ENCODE data around the gene DNAH9.

The DNAH9 gene

DNA sequence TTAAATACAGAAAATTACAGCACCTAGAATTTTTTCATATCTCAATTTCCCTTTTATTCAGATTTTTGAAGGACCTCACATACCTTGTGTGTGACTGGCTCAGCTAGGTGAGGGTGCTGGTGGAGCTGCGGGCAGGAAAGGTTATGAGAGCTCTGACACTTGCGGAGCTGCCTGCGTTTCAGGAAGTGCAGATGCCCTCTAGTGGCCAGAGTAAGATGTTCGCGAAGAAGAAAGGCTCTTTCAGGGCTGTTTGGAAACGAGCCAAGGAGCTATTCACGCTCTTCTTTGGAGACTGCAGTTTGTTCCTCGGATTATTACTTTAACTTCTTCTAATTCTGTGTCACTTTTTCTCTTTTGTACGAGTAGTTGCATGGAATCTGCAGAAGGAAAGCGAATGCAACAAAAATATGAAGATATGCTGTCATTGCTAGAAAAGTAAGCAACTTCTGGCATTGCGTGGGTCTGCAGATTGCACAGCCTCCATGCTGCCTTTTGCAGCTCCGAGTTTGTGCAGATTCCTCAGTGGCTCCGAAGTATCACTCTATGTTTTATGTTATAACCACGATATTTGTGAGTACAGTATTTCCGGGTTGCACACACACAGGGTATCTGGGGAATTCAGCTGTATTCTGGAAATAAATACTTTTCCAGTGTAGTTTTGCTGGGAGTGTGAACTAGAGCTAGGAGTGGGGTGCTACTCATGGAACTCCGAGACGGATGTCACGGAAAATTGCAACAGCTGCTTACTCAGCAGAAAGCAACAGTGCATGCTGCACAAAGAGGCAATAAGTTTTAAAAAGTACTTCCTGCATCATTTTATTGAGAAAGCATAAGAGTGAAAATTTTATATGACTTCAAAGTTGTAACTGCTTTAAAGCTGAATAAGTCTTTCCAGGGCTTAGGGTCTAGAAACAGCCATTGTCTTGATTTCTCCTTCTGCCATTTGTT, 46.3 kb downstream of the DNAH9 start:
- DNase-seq (ENCODE audit: extremely low spot score, insufficient read length, low read depth) (no peak), FAIRE-seq (no peak)

DNA sequence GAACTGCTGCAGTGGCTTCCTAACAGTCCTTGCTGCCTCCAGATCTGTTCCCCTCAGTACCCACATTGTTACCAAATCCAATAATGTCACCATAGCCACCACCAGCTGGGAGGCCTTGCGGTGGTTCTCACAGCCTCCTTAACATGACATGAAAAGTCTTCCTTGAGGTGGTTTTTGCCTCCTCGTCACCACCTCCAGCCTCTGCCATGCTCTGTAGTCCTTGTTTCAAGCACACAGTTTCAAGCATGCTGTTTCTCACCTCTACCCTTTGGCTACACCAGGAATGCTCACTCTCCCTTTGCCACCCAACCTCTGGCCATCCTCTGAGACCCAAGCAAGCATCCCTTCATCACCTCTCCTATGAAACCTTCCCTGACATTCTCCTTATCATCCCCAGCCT, 47.2 kb downstream of the DNAH9 start:
- no peak for DNase-seq (ENCODE audit: extremely low spot score, insufficient read length, low read depth)
- no peak for FAIRE-seq

DNA sequence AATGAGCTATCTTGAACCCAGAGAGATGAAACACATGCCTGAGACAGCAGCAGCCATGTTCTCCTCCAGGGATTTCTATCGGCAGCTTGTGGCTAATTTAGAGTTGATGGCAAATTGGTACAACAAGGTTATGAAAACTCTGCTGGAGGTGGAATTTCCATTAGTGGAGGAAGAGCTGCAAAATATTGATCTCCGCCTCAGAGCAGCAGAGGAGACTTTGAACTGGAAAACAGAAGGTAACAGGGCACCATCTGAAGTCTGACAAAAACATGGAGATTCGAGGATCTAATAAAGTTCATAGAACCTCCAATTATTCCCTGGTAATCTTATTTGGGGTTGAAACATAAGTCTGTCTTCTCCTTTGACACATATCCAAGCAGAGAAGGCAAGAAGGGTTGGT, 52.8 kb downstream of the DNAH9 start:
- FAIRE-seq (no peak), DNase-seq (ENCODE audit: extremely low spot score, insufficient read length, low read depth) (no peak)

DNA sequence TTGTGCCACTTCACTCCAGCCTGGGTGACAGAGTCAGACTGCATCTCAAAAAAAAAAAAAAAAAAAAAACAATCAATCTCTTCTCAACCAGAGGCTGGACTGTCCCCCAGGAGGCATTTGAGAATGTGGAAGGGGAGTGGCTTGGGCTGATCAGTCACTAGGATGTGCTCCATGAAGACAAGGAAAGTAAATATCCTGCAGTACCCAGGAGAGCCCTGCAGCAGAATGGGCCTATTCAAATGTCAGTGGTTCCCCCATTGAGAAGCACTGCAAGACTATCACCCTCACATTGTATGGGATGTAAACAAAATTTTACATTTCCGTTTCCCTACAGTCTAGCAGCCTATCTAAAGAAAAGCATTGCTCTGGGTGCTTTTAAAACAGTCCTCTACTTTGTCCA, 70.3 kb downstream of the DNAH9 start:
- no peak for DNase-seq (ENCODE audit: extremely low spot score, insufficient read length, low read depth)
- FAIRE-seq, result no peak

DNA sequence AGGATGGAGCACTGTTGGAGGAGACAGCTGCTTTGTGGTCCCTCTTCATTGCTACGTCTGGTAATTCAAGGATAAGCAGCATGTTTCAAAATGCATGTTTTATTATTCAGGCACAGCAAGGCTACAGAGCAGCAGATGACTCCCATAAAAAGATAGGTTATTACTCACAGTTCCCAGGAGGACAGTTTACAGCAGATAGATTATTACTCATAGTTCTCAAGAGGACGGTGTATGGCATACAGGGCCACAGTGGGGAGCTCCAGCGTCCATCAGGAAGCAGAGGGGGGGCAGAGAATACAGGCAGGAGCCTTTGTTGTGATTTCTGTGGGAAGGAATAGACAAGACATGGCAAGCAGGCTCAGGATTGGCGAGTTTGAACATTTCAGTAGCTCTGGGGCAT, 72.9 kb downstream of the DNAH9 start:
- DNase-seq (ENCODE audit: extremely low spot score, insufficient read length, low read depth), result no peak
- no peak for FAIRE-seq

DNA sequence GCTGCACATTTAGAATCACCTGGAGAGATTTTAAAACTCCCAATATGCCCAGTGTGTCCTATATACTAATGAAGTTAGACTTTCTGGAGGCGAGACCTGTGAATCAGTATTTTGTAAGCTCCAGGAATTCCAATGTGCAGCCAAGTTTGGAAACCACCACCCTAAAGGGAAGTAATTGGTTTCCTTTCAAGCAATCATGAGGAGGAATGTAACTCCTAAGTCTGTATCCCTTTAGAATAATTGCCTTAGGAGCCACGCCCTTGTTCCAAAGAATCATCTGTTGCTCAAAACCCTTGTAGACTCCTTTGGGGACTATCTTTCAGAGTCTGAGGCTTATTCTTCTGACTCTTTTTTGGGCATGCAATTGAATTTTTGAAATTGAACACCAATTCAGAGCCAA, 84.4 kb downstream of the DNAH9 start:
- no peak for DNase-seq (ENCODE audit: extremely low spot score, insufficient read length, low read depth)
- no peak for FAIRE-seq

DNA sequence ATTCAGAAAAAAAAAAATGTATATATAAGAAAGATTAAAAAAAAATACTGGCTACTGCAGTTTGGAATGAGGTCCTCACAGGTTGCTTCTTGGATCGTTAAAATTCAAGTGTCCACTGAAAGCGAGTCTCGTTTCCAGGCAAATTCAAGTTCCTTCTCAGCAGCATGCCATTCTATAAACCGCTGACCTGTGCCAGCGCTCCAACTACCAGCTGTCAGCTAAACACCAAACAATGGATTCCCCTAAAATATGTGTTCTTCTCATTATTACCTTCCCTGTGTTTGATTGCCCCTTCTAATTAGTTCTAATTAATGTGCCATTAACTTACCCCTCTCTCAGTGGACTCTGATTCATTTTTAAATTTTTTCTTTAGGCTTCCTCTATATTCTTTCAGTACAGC, 92.4 kb downstream of the DNAH9 start:
- DNase-seq (ENCODE audit: extremely low spot score, insufficient read length, low read depth) (no peak), FAIRE-seq (no peak)

DNA sequence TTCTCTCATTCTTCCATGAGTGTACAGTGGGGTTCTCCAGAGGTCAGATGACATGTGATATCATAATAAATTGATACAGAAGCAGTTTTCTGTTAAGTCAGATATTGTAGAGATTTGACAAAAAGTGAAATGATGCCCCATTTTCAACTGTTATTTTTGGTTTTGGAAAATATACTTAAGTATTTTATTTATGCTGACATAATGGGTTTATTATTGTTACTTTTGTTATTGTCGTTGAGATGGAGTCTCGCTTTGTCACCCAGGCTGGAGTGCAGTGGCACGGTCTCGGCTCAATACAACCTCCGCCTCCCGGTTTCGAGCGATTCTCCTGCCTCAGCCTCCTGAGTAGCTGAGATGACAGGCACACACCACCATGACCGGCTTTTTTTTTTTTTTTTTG, 94.4 kb downstream of the DNAH9 start:
- no peak for DNase-seq (ENCODE audit: extremely low spot score, insufficient read length, low read depth)
- FAIRE-seq, result no peak

DNA sequence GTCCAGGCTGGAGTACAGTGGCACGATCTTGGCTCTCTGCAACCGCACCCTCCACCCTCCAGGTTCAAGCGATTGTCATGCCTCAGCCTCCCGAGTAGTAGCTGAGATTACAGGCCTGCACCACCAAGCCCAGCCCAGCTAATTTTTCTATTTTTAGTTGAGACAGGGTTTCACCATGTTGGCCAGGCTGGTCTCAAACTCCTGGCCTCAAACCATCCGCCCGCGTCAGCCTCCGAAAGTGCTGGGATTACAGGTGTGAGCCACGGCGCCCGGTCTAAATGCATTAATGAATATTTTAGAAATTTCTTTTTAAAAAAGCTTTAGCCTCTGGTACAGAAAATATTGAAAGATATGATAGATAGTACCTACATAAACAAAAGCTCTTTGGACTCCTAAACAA, 95.0 kb downstream of the DNAH9 start:
- FAIRE-seq (no peak), DNase-seq (ENCODE audit: extremely low spot score, insufficient read length, low read depth) (no peak)

DNA sequence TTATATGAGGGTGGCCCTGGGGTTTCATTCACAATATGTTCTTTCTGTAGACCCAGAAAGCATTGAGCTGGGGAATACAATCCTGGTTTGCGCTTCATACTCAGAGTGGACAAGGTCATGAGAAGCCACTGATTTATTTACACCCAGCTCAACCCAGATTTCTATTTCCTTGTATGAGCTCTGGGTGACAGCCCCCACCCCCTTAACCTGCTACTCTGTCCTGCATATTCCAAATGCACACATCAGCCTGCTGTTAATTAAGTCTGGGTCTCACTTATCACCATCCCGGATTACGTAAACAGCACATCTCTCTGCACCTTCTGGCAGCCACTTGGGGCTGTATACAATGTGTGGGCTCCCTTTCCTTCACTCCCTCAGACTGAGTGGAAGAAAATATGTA, 102.4 kb downstream of the DNAH9 start:
- FAIRE-seq, result no peak

DNA sequence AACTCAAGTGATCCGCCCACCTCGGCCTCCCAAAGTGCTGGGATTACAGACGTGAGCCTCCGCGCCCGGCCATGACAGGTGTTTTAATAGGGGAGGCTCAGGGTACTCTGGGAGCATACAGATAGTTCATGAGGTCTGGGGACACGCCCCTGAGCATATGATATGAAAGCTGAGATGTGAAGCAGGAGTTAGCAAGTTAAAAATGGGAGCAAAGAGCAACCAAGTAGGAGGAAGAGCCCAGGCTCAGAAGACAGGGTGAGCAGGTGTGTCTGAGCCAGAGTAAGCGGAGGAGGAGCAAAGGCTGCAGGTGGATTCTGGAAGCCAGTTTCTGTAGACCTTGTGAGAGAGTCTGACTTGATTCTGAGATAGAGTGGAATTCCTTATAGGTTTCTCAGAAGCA, 103.6 kb downstream of the DNAH9 start:
- FAIRE-seq (no peak), DNase-seq (ENCODE audit: extremely low spot score, insufficient read length, low read depth) (no peak)

More for the DNA sequence above, 102.4 kb downstream of the DNAH9 start:
- DNase-seq (ENCODE audit: extremely low spot score, insufficient read length, low read depth), result no peak

DNA sequence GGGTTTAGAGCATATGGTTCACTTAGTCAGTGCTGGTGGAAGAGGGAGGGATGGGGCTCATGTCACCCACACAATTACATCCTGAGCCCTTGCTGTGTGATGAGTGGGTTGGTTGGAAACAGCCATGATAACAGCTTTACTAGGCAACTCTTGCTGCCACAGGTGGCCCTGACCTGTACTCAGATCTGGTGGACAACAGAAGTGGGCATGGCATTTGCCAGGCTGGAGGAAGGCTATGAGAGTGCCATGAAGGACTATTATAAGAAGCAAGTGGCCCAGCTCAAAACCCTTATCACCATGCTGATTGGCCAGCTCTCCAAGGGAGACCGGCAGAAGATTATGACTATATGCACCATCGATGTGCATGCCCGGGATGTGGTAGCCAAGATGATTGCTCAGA, 105.8 kb downstream of the DNAH9 start:
- no peak for DNase-seq (ENCODE audit: extremely low spot score, insufficient read length, low read depth)
- FAIRE-seq, result no peak

DNA sequence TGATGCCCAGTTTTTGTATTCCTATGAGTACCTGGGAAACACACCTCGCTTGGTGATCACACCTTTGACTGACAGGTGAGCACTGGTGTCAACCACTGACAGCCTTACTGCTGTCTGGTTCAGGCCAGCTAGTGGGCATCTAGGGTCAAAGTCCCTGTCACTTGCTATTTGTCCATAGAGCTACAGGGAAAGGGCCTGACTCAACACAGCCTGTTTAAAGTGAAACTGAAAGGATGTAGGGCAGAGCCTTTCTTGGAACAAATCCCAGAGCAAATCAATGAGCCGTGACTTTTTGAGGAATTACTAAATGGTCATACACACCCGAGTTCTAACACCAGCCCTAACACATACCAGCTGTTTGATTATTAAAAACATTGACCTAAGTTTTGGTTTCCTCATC, 106.8 kb downstream of the DNAH9 start:
- no peak for DNase-seq (ENCODE audit: extremely low spot score, insufficient read length, low read depth)
- no peak for FAIRE-seq

DNA sequence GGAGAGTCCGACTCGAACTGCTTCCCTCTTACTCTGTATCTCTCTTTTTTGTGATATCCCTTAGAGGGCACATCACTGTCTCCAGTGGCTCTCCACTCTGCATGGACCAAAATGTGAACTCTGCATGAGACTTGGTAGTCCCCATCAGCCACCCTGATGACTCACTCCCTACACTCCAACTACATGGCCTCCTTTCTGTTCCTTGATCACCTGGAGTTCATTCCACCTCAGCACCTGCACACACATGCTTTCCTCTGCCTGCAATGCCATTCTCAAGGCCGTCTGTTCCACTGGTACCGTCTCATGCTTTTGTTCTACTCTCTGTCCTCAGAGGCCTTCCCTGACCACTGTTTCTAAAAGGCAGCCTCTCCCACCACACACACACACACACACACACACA, 109.3 kb downstream of the DNAH9 start:
- DNase-seq (ENCODE audit: extremely low spot score, insufficient read length, low read depth), result no peak
- FAIRE-seq, result no peak

DNA sequence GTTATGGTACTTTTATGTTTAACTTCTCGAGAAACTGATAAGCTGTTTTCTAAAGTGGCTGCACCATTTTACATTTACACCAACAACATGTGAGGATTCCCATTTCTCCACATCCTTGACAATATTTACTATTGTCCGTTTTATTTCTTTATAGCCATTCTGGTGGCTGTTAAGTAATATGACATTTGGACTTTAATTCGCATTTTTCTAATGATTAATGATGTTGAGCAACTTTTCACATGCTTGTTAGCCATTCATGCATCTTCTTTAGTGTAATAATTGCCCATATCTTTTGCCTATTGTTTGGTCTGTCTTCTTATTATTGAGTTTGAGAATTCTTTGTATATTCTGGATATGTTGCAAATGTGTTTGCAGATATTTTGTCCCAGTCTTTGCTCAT, 114.2 kb downstream of the DNAH9 start:
- DNase-seq (ENCODE audit: extremely low spot score, insufficient read length, low read depth), result no peak
- no peak for FAIRE-seq

DNA sequence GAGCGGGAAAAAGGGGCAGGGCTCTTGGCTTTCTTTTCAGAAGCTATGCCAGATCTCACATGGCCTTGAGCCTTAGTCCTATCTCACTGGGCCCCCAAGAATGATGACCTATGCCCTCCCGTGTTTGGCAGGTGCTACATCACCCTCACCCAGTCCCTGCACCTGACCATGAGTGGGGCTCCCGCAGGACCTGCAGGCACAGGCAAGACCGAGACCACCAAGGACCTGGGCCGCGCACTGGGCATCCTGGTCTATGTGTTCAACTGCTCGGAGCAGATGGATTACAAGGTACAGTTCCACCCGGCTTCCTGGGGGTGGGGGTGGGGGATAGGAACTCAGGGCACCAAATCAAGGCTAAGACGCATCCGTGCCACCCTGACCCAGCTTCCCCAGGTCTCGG, 120.9 kb downstream of the DNAH9 start:
- FAIRE-seq, result no peak
- no peak for DNase-seq (ENCODE audit: extremely low spot score, insufficient read length, low read depth)

DNA sequence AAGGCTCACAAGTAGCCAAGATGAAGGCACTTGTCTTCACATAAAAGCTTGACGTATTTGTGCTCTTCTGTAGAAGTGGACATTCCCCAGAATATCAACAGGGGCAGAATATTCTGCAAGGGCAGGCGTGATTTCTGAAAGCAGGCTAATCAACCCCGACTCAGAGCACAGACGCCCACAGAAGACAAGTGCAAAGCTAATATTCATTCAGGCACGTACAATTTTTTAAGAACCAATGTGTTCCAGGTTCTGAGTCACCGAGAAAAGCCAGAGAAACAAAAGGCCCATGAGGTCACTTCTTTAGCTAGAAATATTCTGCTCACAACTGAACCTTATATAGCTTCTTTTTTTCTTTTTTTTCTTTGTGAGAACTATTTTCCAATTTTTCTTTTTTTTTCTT, 121.6 kb downstream of the DNAH9 start:
- FAIRE-seq (no peak), DNase-seq (ENCODE audit: extremely low spot score, insufficient read length, low read depth) (no peak)

DNA sequence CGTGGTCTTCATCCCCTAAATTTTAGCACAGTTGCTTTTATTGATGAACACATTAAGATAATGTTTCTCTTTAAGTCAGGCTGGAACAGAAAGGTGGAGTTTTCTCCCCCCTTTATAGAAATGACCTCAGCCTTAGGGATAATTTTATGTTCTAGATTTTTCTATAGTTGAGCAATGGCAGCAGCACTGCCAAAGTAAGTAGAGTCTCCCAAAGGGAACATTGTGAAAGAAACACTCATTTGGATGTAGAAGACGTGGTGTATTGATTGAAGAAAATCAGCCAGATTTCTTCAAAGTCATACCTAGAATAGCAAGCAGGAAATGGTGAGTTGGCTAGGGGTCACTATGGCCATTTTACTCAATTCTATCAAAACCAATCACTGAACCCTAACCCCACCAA, 122.5 kb downstream of the DNAH9 start:
- FAIRE-seq, result no peak
- no peak for DNase-seq (ENCODE audit: extremely low spot score, insufficient read length, low read depth)

DNA sequence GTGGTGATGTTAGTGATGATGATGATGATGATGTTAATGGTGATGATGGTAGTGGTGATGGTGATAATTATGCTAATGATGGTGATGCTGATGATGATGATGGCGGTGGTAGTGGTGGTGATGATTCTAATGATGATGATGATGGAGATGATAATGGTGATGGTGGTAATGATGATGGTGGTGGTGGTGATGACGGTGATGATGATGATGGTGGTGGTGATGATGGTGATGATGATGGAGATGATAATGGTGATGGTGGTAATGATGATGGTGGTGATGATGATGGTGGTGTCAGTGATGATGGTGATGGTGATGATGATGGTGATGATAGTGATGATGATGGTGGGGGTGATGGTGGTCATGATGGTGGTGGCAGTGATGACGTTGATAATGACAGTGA, 132.5 kb downstream of the DNAH9 start:
- no peak for FAIRE-seq

DNA sequence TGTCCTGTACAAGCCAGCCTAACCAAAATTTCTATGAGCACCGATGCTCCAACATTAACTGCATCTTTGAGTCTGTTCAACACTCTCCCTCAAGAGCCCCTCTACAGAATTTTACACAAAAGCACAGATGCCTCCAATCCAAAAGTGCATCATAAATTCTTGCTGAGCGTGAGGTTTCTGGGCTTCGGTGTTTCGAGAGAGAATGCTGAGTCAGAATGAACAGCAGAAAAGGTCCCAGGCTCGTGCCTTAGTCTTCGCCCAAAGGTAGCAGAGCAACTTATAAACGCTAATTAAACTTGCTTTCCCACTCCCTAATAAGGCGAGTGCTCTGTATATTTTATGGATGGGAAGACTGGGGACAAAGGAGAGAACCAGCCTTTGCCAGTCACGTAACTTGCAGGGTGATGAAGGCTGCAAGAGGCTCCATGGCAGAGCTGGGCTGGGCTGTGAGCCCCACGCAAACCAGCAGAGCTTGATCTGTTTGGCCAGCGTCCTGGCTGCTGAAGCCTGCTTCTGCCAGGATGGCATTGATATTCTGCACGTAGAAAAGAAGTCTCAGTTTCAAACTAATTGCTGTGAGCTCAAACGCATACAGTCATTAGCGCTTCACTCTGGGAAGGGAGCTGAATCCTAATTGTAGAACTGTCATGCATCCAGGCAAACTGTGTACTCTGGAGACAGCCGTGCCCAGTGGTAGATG, 138.5 kb downstream of the DNAH9 start:
- no peak for DNase-seq (ENCODE audit: extremely low spot score, insufficient read length, low read depth)
- no peak for FAIRE-seq

More for the DNA sequence above, 132.5 kb downstream of the DNAH9 start:
- DNase-seq (ENCODE audit: extremely low spot score, insufficient read length, low read depth), result no peak

DNA sequence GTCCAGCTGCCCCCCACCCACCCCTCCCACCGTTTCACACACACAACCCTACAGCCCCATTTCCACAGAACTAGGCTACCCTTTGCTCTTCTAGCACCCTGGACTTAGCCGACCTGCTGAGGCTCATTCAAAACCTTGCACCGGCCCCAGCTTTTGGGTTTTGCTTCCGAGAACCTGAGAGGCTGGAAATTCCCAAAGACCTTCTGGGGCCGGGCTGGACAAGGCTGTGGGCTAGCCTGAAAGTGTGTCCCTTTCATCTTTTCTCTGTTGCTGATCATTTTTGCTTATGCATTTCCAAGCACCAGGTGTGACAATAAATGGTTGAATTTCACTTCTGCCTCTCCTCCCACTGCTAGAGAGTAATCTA, 139.0 kb downstream of the DNAH9 start:
- DNase-seq (ENCODE audit: extremely low spot score, insufficient read length, low read depth) (no peak), FAIRE-seq (no peak)

DNA sequence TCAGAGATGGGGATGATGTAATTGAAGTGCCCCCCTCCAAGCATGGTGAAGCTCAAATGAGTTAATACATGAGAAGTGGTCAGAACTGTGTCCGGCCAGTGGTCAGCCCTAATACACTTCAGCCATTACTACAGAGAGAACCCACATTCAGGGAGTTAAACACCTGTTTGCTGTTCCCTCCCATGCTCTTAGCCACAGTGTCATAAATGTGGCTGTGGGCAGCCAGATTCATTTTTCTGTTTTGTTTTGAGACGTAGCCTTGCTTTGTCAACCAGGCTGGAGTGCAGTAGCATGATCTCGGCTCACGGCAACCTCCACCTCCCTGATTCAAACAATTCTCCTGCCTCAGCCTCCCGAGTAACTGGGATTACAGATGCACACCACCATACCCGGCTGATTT, 139.9 kb downstream of the DNAH9 start:
- FAIRE-seq (no peak), DNase-seq (ENCODE audit: extremely low spot score, insufficient read length, low read depth) (no peak)
